T-cell (primary cell): Measurements from ENCODE around the gene ACTR2. TPM values are rescaled to one million over a fixed set of nuclear protein-coding genes. Genes with fewer than 3 reads are reported as not detected.
"Not testable (repeated sequence)": the region's sequence is repeated elsewhere in the genome, so short reads cannot be mapped to it uniquely, and the experiment has no call there.

Experiments
- ATAC-seq, 4 experiments: fragments of 200-7000 bp in 3 of 4; fragments of 150-1000 bp in 1 of 4; cut with Tn5 transposase; replicated peaks in 1 of 4; 1 replicate in 3 of 4; 2 replicates in 1 of 4; pipeline ENCODE4 v1.10.0; 2021; ENCODE audit warnings: moderate library complexity in 3 of 4, mild to moderate bottlenecking in 2 of 4, moderate number of reproducible peaks in 1 of 4
- CTCF ChIA-PET, 2 donors: fragments of 300-600 bp; sonication (Branson Sonifier 250); formaldehyde crosslinking; loops; one replicate each; lab custom pipeline; 2022; ENCODE audit warnings: antibody characterized with exemption in 2 of 2; lab: Charles Lee
- POLR2A ChIA-PET, 2 donors: fragments of 300-600 bp; sonication (Branson Sonifier 250); formaldehyde crosslinking; loops; one replicate each; lab custom pipeline; 2022; ENCODE audit warnings: antibody characterized with exemption in 2 of 2; lab: Charles Lee
- DNase-seq, 35 experiments: peaks; one replicate each; pipeline versions ENCODE4 v3.0.0 to v3.0.0-alpha.2; 2013 to 2023
- H3K27ac ChIP-seq: one replicate; pipeline ENCODE4 v1.5.1; 2013; ENCODE audit warnings: low read length
- H3K27me3 ChIP-seq, 2 experiments: replicated peaks in 1 of 2; 1 replicate in 1 of 2; 2 replicates in 1 of 2; pipeline versions ENCODE4 v1.6.1 to v1.7.0; 2013; ENCODE audit warnings: low read length in 1 of 2, mixed read lengths in 1 of 2; ENCODE audit not compliant: control insufficient read depth in 2 of 2, insufficient read depth in 2 of 2; ENCODE audit errors: extremely low read depth in 1 of 2
- H3K36me3 ChIP-seq, 2 donors: 1 replicate in 1 of 2; 2 replicates in 1 of 2; pipeline versions ENCODE4 v1.6.1 to v1.7.0; 2013; ENCODE audit warnings: low read length in 1 of 2; ENCODE audit not compliant: control insufficient read depth in 2 of 2, insufficient read depth in 1 of 2; ENCODE audit errors: extremely low read depth in 1 of 2
- H3K4me1 ChIP-seq, 2 experiments: 1 replicate in 1 of 2; 2 replicates in 1 of 2; pipeline versions ENCODE4 v1.6.1 to v1.7.0; 2013; ENCODE audit warnings: low read length in 2 of 2, mixed read lengths in 1 of 2; ENCODE audit not compliant: insufficient read depth in 2 of 2, control insufficient read depth in 1 of 2; ENCODE audit errors: extremely low read depth in 1 of 2
- H3K4me3 ChIP-seq, 2 donors: 1 replicate in 1 of 2; 2 replicates in 1 of 2; pipeline versions ENCODE4 v1.5.1 to v1.7.0; 2013; ENCODE audit warnings: mild to moderate bottlenecking in 2 of 2, low read length in 1 of 2, moderate library complexity in 1 of 2; ENCODE audit not compliant: control insufficient read depth in 1 of 2; ENCODE audit errors: extremely low read depth in 1 of 2
- H3K9me3 ChIP-seq: 2 replicates; pipeline ENCODE4 v1.7.0; 2013
- H3K27ac Mint-ChIP-seq, 2 donors: one replicate each; pipeline ENCODE4 v1.8.0; 2020 to 2021; ENCODE audit warnings: mild to moderate bottlenecking in 2 of 2, mixed read lengths in 2 of 2
- H3K27me3 Mint-ChIP-seq, 2 donors: one replicate each; pipeline ENCODE4 v1.8.0; 2021 to 2022; ENCODE audit warnings: mixed read lengths in 2 of 2
- H3K36me3 Mint-ChIP-seq: one replicate; pipeline ENCODE4 v1.8.0; 2021; ENCODE audit warnings: mixed read lengths
- H3K4me1 Mint-ChIP-seq, 3 donors: one replicate each; pipeline ENCODE4 v1.8.0; 2020 to 2022; ENCODE audit warnings: mixed read lengths in 3 of 3, mild to moderate bottlenecking in 1 of 3
- H3K4me3 Mint-ChIP-seq, 3 donors: one replicate each; pipeline ENCODE4 v1.8.0; 2020 to 2022; ENCODE audit warnings: mild to moderate bottlenecking in 3 of 3, mixed read lengths in 3 of 3, moderate library complexity in 3 of 3
- H3K9me3 Mint-ChIP-seq, 3 donors: one replicate each; pipeline ENCODE4 v1.8.0; 2020 to 2022; ENCODE audit warnings: mixed read lengths in 3 of 3
- WGBS: methylation state at CpG from one replicate; pipeline ENCODE4 v1.1.5; 2013; ENCODE audit warnings: missing lambda C conversion rate; ENCODE audit not compliant: insufficient coverage; 5-methylcytosine and 5-hydroxymethylcytosine counted together
- total RNA-seq, 35 experiments: library from RNA in 6 of 35; stranded (reverse) in 6 of 35; fragments of 120-200 nt in 1 of 35; gene quantifications; one replicate each; pipeline versions ENCODE4 v1.2.1 to v1.2.4 and lab custom pipeline; 2013 to 2026

The ACTR2 gene
- total RNA-seq, 5 donors from 2014 or later (not counting 1 experiment from before 2014, with no cell fraction given) = 234 to 267 (median 246) TPM

DNA sequence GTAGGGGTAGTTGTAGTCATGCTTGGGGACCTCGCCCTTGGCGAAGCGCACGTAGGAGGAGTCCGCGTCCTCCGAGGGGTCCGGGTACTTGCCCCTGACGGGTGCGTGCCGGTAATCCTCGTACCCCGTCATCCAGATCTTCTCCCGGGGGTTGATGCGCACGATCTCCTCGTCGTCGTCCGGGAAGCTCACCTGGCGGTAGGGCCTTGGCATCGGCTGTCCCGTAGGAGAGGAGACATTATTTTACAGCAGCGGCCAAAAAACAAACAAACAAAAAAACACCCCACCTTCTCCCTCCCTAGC lies 86.3 kb downstream of the ACTR2 start:
- Mint-ChIP-seq H3K27ac (no peak overlapping the region), H3K36me3 (peaks cover 19% of the 10 kb centered on the region), H3K9me3 (no peaks in the 10 kb centered on the region), H3K4me3 (no peak overlapping the region), H3K4me1 (peaks cover 0 to 7% (median 0%) of the 10 kb centered on the region in 3 donors), H3K27me3 (no peaks in the 10 kb centered on the region)
- Histone ChIP-seq H3K4me3 (no peak overlapping the region), H3K36me3 (peaks cover 0 to 2% of the 10 kb centered on the region in 2 donors), H3K9me3 (no peaks in the 10 kb centered on the region), H3K4me1 (no peaks in the 10 kb centered on the region), H3K27me3 (no peaks in the 10 kb centered on the region), H3K27ac (no peak overlapping the region)
- ChIA-PET POLR2A (no interaction called here), CTCF (no interaction called here)
- ATAC-seq (no peak), DNase-seq (no peak)
- WGBS = 97% methylated on average over 24 of the region's 24 CpGs

DNA sequence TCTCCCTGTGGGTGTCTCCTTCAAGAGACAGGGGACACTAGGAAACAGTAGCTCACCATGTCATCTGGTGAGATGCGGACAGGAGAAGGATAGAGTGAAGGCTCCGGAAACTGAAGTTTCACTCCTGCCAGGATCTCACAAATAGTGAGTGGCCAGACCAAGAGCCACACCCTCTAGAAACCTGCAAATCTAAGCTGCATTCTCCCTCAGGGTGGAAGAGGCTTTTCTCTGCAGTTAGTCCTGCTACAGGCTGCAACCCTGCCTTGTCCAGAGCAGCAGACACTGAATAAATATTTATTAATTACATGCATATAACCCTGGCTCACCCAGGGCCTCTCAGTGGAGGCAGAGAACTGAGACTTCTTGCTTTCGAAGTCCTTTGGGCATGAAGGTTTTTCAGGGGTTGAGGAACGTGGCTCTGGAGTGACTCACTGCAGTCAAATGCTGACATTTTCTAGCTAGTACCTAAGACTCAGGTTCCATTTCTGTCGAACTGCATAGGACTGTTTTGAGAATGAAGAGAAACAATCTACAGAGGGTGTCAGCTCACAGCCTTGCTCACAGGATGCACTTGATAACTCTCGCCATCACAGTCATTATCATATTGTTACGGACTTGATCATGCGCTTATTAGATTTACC lies 87.3 kb downstream of the ACTR2 start:
- Mint-ChIP-seq H3K27me3 (no peaks in the 10 kb centered on the region), H3K4me1 (peaks cover 3 to 7% (median 5%) of the 10 kb centered on the region in 3 donors), H3K4me3 (no peak overlapping the region), H3K27ac (no peak overlapping the region), H3K9me3 (no peaks in the 10 kb centered on the region), H3K36me3 (peaks cover 19% of the 10 kb centered on the region)
- ATAC-seq (no peak), DNase-seq (no peak)
- Histone ChIP-seq H3K27me3 (no peaks in the 10 kb centered on the region), H3K4me3 (no peak overlapping the region), H3K36me3 (peaks cover 0 to 2% of the 10 kb centered on the region in 2 donors), H3K4me1 (peaks cover 0 to 4% of the 10 kb centered on the region in 2 experiments), H3K9me3 (no peaks in the 10 kb centered on the region), H3K27ac (no peak overlapping the region)
- 96% methylated on average over 5 of the region's 8 CpGs for WGBS
- POLR2A ChIA-PET = no interaction called here
- CTCF ChIA-PET = no interaction called here

DNA sequence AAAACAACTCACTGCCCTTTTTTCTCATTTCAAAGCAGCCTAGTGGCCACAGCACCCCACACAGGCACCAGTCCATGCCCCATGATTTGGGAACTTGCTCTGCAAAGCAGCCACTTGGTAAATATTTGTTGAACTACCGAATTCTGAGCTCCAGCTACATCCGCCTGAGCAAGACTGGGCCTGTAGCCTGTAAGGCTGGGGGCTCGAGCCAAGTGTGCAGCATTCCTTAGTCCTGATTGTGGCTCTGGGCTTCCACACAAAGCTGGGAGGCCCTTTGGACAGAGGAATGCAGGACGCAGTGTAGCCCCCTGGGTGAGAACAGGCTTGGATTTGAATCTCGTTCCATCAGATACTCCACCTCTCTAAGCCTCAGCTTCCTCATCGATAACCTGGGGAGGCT lies 88.4 kb downstream of the ACTR2 start:
- no peak overlapping the region for H3K4me3 ChIP-seq
- H3K4me1 ChIP-seq = peaks cover 0 to 4% of the 10 kb centered on the region in 2 experiments
- no peak overlapping the region for H3K27ac Mint-ChIP-seq
- ChIA-PET POLR2A (no interaction called here), CTCF (no interaction called here)
- H3K27me3 Mint-ChIP-seq = no peaks in the 10 kb centered on the region
- H3K9me3 Mint-ChIP-seq = no peaks in the 10 kb centered on the region
- H3K4me3 Mint-ChIP-seq = no peak overlapping the region
- peaks cover 0 to 2% of the 10 kb centered on the region in 2 donors for H3K36me3 ChIP-seq
- H3K4me1 Mint-ChIP-seq = peaks cover 7 to 14% (median 11%) of the 10 kb centered on the region in 3 donors
- H3K36me3 Mint-ChIP-seq = peaks cover 19% of the 10 kb centered on the region
- 90% methylated on average over 3 of the region's 6 CpGs for WGBS
- DNase-seq = no peak
- no peaks in the 10 kb centered on the region for H3K9me3 ChIP-seq
- ATAC-seq = no peak
- H3K27ac ChIP-seq = no peak overlapping the region
- H3K27me3 ChIP-seq = no peaks in the 10 kb centered on the region

DNA sequence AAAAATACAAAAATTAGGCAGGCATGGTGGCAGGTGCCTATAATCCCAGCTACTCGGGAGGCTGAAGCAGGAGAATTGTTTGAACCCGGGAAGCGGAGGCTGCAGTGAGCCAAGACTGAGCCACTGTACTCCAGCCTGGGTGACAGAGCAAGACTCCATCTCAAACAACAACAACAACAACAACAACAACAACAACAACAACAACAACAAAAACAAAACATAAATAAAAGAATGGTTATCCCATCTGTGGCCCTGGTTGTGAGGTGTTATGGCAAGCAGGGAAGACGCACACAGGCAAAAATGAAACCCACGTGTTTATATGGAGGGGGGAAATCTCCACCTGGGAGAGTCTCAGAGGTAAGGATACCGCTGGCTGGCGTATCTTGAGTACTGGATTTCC lies 89.7 kb downstream of the ACTR2 start:
- H3K9me3 ChIP-seq, ATAC-seq, H3K27me3 ChIP-seq, H3K27ac Mint-ChIP-seq, H3K4me3 ChIP-seq, POLR2A ChIA-PET, H3K36me3 ChIP-seq, H3K4me3 Mint-ChIP-seq, H3K27me3 Mint-ChIP-seq, H3K27ac ChIP-seq, H3K4me1 ChIP-seq, DNase-seq, H3K9me3 Mint-ChIP-seq, CTCF ChIA-PET: not testable (repeated sequence)
- WGBS = 90% methylated on average over 4 of the region's 7 CpGs
- Mint-ChIP-seq H3K36me3 (peaks cover 19% of the 10 kb centered on the region), H3K4me1 (peaks cover 7 to 14% (median 11%) of the 10 kb centered on the region in 3 donors)

DNA sequence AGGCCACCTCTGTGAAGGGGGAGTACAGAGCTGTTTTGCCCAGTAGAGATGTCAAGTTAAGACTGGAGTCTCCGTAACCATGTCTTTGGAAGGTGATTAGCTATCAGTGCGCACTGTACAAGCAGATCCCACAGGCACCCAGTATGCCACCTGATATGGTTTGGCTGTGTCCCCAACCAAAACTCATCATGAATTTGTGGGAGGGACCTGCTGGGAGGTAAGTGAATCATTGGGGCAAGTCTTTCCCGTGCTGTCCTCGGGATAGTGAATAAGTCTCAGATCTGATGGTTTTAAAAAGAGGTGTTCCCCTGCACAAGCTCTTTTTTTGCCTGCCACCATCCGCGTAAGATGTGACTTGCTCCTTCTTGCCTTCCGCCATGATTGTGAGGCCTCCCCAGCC lies 90.2 kb downstream of the ACTR2 start:
- no peak overlapping the region for H3K27ac Mint-ChIP-seq
- Histone ChIP-seq H3K4me3 (no peak overlapping the region), H3K9me3 (no peaks in the 10 kb centered on the region), H3K27ac (no peak overlapping the region), H3K27me3 (no peaks in the 10 kb centered on the region), H3K36me3 (peaks cover 0 to 2% of the 10 kb centered on the region in 2 donors), H3K4me1 (peaks cover 0 to 4% of the 10 kb centered on the region in 2 experiments)
- no peaks in the 10 kb centered on the region for H3K9me3 Mint-ChIP-seq
- ATAC-seq = no peak
- H3K4me1 Mint-ChIP-seq = peaks cover 5 to 14% (median 11%) of the 10 kb centered on the region in 3 donors
- ChIA-PET POLR2A (no interaction called here), CTCF (no interaction called here)
- no peaks in the 10 kb centered on the region for H3K27me3 Mint-ChIP-seq
- peaks cover 17% of the 10 kb centered on the region for H3K36me3 Mint-ChIP-seq
- no peak overlapping the region for H3K4me3 Mint-ChIP-seq
- WGBS = 72% methylated on average over 4 of the region's 7 CpGs
- no peak for DNase-seq

DNA sequence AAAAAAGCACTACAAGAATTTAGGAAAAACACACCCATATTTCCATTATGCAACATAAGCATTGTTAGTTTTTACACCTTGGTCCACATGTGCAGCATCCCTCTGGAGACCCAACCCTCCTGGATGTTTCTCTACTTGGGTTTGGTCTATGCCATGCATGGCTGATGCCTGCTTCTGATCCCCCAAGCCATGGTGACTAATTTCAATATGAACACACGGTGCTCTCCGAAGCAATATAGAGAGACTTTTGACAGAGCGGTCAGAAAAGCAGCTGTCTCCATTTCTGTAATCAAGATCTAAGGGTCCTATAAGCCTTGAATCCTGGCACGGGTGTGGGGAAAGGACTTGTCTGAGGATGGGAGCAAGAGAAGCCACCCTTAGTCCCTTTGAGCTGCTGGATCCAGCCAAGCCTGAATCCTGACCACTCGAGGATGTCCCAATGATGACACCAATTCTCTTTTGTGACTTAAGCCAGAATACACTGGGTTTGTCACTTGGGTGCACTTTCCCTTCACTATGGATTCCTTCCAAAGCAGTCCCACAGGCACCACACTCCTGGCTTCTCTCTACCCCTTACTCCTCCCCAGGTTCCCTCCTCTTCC lies 91.5 kb downstream of the ACTR2 start:
- no peaks in the 10 kb centered on the region for H3K9me3 Mint-ChIP-seq
- CTCF ChIA-PET = interaction anchor here in 1 of 2 donors (1.3 kb wide), 1 partner anchor 27 kb away, joined by 3 read pairs; no protein-coding TSS in a partner anchor
- peaks cover 5% of the 10 kb centered on the region for H3K36me3 Mint-ChIP-seq
- Histone ChIP-seq H3K27me3 (no peaks in the 10 kb centered on the region), H3K4me3 (no peak overlapping the region), H3K9me3 (no peaks in the 10 kb centered on the region), H3K27ac (no peak overlapping the region), H3K36me3 (no peaks in the 10 kb centered on the region), H3K4me1 (peaks cover 0 to 4% of the 10 kb centered on the region in 2 experiments)
- peaks cover 0 to 16% (median 11%) of the 10 kb centered on the region in 3 donors for H3K4me1 Mint-ChIP-seq
- POLR2A ChIA-PET = no interaction called here
- 34% methylated on average over 4 of the region's 5 CpGs for WGBS
- ATAC-seq = no peak
- H3K27me3 Mint-ChIP-seq = no peaks in the 10 kb centered on the region
- DNase-seq = no peak
- H3K27ac Mint-ChIP-seq = no peak overlapping the region
- no peak overlapping the region for H3K4me3 Mint-ChIP-seq
